ENCODE data around the gene SMG1. TPM values are rescaled to one million over a fixed set of nuclear protein-coding genes. Genes with fewer than 3 reads are reported as not detected.
"Not testable (repeated sequence)": the region's sequence is repeated elsewhere in the genome, so short reads cannot be mapped to it uniquely, and the experiment has no call there.

The SMG1 gene
- total and polyA plus RNA-seq, 4 donors: 5.3 to 70.8 (median 22.3) TPM

DNA sequence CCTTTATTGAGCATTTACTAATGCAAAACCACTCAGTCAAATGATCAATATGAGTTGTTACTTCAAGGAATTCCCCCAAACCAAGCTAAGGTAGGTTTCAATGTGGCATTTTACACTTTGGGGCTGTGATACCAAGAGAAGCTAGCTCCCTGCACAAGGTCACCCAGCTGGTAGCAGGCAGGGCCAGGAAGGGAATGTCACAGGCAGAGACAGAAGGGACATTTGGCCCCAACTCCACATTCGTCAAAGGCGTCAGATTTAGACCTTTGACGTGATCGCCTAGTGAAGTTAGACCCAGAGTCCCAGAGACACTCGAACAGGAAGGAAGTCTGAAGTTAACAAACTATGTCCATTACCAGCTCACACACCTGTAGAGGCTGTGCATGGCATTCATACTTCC lies 5.5 kb upstream of the SMG1 start:
- no peaks in the 10 kb centered on the region for H3K9me3 ChIP-seq (ENCODE audit: control insufficient read depth in 4 of 4, low read length in 3 of 4)
- no peak overlapping the region for H3K4me3 ChIP-seq (ENCODE audit: low read depth in 1 of 3, low read length in 3 of 3)
- WGBS: 68% methylated on average over 5 of the region's 5 CpGs
- H3K27me3 ChIP-seq (ENCODE audit: control insufficient read depth in 4 of 4, insufficient read depth in 4 of 4, low read length in 3 of 4): no peaks in the 10 kb centered on the region
- no peak overlapping the region for H3K27ac ChIP-seq (ENCODE audit: low read depth in 1 of 2, low read length in 2 of 2)
- no peaks in the 10 kb centered on the region for H3K36me3 ChIP-seq (ENCODE audit: control insufficient read depth in 4 of 4, insufficient read depth in 3 of 4, low read depth in 1 of 4, low read length in 3 of 4)
- H3K9ac ChIP-seq (ENCODE audit: low read depth in 1 of 2, low read length in 2 of 2): no peak overlapping the region
- H3K4me1 ChIP-seq (ENCODE audit: control insufficient read depth in 4 of 4, insufficient read depth in 4 of 4, low read length in 3 of 4): no peaks in the 10 kb centered on the region
- no peak for TF ChIP-seq RXRA (IDR thresholded peaks at IDR 0.05)
- TF ChIP-seq TAF1 (conservative IDR thresholded peaks at IDR 0.05): no peak
- no peak for TF ChIP-seq YY1 (IDR thresholded peaks at IDR 0.05)
- TF ChIP-seq MAX (IDR thresholded peaks at IDR 0.05): no peak
- no peak for TF ChIP-seq HNF4A (conservative IDR thresholded peaks at IDR 0.05)
- no peak for DNase-seq (ENCODE audit: low spot score)

DNA sequence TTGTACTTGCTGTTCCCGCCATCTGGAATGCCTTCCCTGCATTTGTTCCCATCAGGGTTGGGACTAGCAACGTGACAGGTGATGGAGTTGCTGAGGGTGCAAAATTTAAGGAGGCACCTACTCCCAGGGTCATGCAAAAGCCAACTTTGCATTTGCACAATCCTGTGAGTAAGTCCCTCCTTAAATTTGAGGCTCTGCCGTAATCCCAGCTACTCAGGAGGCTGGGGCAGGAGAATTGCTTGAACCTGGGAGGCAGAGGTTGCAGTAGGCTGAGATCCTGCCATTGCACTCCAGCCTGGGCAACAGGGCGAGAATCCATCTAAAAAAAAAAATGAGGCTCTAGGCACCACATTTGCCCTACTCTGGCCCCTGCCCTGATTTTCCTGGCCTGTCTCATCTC lies 3.9 kb upstream of the SMG1 start:
- H3K27ac ChIP-seq (ENCODE audit: low read depth in 1 of 2, low read length in 2 of 2); H3K4me1 ChIP-seq (ENCODE audit: control insufficient read depth in 4 of 4, insufficient read depth in 4 of 4, low read length in 3 of 4); H3K9ac ChIP-seq (ENCODE audit: low read depth in 1 of 2, low read length in 2 of 2); DNase-seq (ENCODE audit: low spot score); H3K4me3 ChIP-seq (ENCODE audit: low read depth in 1 of 3, low read length in 3 of 3); H3K27me3 ChIP-seq (ENCODE audit: control insufficient read depth in 4 of 4, insufficient read depth in 4 of 4, low read length in 3 of 4); H3K36me3 ChIP-seq (ENCODE audit: control insufficient read depth in 4 of 4, insufficient read depth in 3 of 4, low read depth in 1 of 4, low read length in 3 of 4); H3K9me3 ChIP-seq (ENCODE audit: control insufficient read depth in 4 of 4, low read length in 3 of 4): not testable (repeated sequence)
- 90% methylated on average over 4 of the region's 4 CpGs for WGBS

GRCh38 chr16:18928073-18928472 lies 1.9 kb upstream of the SMG1 start:
- not testable (repeated sequence) for H3K9me3 ChIP-seq (ENCODE audit: control insufficient read depth in 4 of 4, low read length in 3 of 4); H3K4me1 ChIP-seq (ENCODE audit: control insufficient read depth in 4 of 4, insufficient read depth in 4 of 4, low read length in 3 of 4); H3K36me3 ChIP-seq (ENCODE audit: control insufficient read depth in 4 of 4, insufficient read depth in 3 of 4, low read depth in 1 of 4, low read length in 3 of 4); H3K27me3 ChIP-seq (ENCODE audit: control insufficient read depth in 4 of 4, insufficient read depth in 4 of 4, low read length in 3 of 4); DNase-seq (ENCODE audit: low spot score); H3K9ac ChIP-seq (ENCODE audit: low read depth in 1 of 2, low read length in 2 of 2); H3K27ac ChIP-seq (ENCODE audit: low read depth in 1 of 2, low read length in 2 of 2); H3K4me3 ChIP-seq (ENCODE audit: low read depth in 1 of 3, low read length in 3 of 3)
- 94% methylated on average over 7 of the region's 7 CpGs for WGBS

DNA sequence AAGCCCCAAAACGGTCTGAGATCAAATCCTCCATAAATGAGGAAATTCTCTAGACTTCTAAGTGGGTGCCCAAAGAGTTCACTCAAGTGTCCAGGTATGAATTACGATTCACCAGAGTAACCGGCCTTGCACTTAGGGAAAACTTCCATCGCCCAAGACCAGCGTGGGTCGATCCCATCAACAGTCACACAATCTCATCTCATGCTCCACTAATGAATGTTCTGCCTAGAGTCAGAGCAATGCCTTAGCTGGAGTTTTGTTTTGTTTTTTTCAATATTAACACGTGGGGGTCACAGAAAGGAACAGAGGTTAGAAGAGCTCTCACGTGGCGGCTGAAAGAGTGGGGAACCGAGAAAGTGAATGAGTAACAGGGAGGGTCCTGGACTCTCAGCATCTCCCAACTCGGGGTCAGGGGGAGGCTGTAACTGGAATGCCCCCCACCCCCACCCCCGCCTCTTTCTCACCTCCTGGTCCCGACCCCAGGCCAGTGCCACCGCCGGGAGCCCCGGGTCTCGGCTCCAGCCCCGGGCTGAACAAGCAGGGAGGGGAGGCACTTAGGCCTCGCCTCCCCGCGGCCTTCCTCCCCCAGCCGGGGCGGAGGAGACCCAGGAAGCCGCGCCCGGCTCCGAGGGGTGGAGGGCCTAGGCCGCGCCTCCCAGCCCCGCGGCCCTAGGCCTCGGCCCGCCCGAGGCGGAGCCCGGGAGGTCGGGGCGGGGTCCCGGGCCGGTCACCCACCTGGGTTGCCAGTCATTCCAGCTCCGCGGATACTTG lies 808 bp downstream of the SMG1 start:
- Histone ChIP-seq H3K9ac (ENCODE audit: low read depth in 1 of 2, low read length in 2 of 2) (peak overlapping the region in 1 of 2 donors; percentile 81), H3K4me3 (ENCODE audit: low read depth in 1 of 3, low read length in 3 of 3) (peak overlapping the region; percentile 70 to 79 (median 77)), H3K27ac (ENCODE audit: low read depth in 1 of 2, low read length in 2 of 2) (peak overlapping the region; percentile 83 to 90)
- H3K9me3 ChIP-seq (ENCODE audit: control insufficient read depth in 4 of 4, low read length in 3 of 4); H3K27me3 ChIP-seq (ENCODE audit: control insufficient read depth in 4 of 4, insufficient read depth in 4 of 4, low read length in 3 of 4); H3K36me3 ChIP-seq (ENCODE audit: control insufficient read depth in 4 of 4, insufficient read depth in 3 of 4, low read depth in 1 of 4, low read length in 3 of 4); H3K4me1 ChIP-seq (ENCODE audit: control insufficient read depth in 4 of 4, insufficient read depth in 4 of 4, low read length in 3 of 4): not testable (repeated sequence)
- under 1% methylated on average over 42 of the region's 42 CpGs for WGBS
- peak in 1 of 2 donors; percentile 16 for TF ChIP-seq RXRA (IDR thresholded peaks at IDR 0.05)
- peak; percentile 58 for DNase-seq (ENCODE audit: low spot score)

GRCh38 chr16:18923935-18924334 lies 2.3 kb downstream of the SMG1 start:
- not testable (repeated sequence) for H3K27me3 ChIP-seq (ENCODE audit: control insufficient read depth in 4 of 4, insufficient read depth in 4 of 4, low read length in 3 of 4); H3K36me3 ChIP-seq (ENCODE audit: control insufficient read depth in 4 of 4, insufficient read depth in 3 of 4, low read depth in 1 of 4, low read length in 3 of 4); H3K27ac ChIP-seq (ENCODE audit: low read depth in 1 of 2, low read length in 2 of 2); H3K9ac ChIP-seq (ENCODE audit: low read depth in 1 of 2, low read length in 2 of 2); H3K9me3 ChIP-seq (ENCODE audit: control insufficient read depth in 4 of 4, low read length in 3 of 4); H3K4me1 ChIP-seq (ENCODE audit: control insufficient read depth in 4 of 4, insufficient read depth in 4 of 4, low read length in 3 of 4); H3K4me3 ChIP-seq (ENCODE audit: low read depth in 1 of 3, low read length in 3 of 3); DNase-seq (ENCODE audit: low spot score)
- WGBS: 44% methylated on average over 5 of the region's 5 CpGs

- WGBS: 81% methylated on average over 8 of the region's 8 CpGs
- not testable (repeated sequence) for H3K4me1 ChIP-seq (ENCODE audit: control insufficient read depth in 4 of 4, insufficient read depth in 4 of 4, low read length in 3 of 4); H3K9me3 ChIP-seq (ENCODE audit: control insufficient read depth in 4 of 4, low read length in 3 of 4); H3K27ac ChIP-seq (ENCODE audit: low read depth in 1 of 2, low read length in 2 of 2); H3K36me3 ChIP-seq (ENCODE audit: control insufficient read depth in 4 of 4, insufficient read depth in 3 of 4, low read depth in 1 of 4, low read length in 3 of 4); DNase-seq (ENCODE audit: low spot score); H3K9ac ChIP-seq (ENCODE audit: low read depth in 1 of 2, low read length in 2 of 2); H3K27me3 ChIP-seq (ENCODE audit: control insufficient read depth in 4 of 4, insufficient read depth in 4 of 4, low read length in 3 of 4); H3K4me3 ChIP-seq (ENCODE audit: low read depth in 1 of 3, low read length in 3 of 3)
Observed at GRCh38 chr16:18923124-18923523, 3.1 kb downstream of the SMG1 start.

GRCh38 chr16:18909585-18909984 lies 16.6 kb downstream of the SMG1 start:
- H3K4me1 ChIP-seq (ENCODE audit: control insufficient read depth in 4 of 4, insufficient read depth in 4 of 4, low read length in 3 of 4); DNase-seq (ENCODE audit: low spot score); H3K27ac ChIP-seq (ENCODE audit: low read depth in 1 of 2, low read length in 2 of 2); H3K36me3 ChIP-seq (ENCODE audit: control insufficient read depth in 4 of 4, insufficient read depth in 3 of 4, low read depth in 1 of 4, low read length in 3 of 4); H3K9me3 ChIP-seq (ENCODE audit: control insufficient read depth in 4 of 4, low read length in 3 of 4); H3K9ac ChIP-seq (ENCODE audit: low read depth in 1 of 2, low read length in 2 of 2); H3K4me3 ChIP-seq (ENCODE audit: low read depth in 1 of 3, low read length in 3 of 3); H3K27me3 ChIP-seq (ENCODE audit: control insufficient read depth in 4 of 4, insufficient read depth in 4 of 4, low read length in 3 of 4): not testable (repeated sequence)
- 85% methylated on average over 2 of the region's 2 CpGs for WGBS

DNA sequence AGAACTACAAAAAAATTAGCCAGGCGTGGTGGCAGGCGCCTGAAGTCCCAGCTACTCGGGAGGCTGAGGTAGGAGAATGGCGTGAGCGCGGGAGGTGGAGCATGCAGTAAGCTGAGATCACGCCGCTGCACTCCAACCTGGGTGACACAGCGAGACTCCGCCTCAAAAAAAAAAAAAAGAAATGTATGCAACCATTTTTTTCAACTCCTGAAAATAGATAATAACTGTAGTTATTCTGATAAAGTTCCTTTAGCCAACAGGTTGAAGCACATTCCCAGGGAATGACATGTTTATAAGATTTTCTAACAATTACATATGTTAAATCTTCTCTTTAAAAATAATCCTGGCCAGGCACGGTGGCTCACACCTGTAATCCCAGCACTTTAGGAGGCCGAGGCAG lies 17.5 kb downstream of the SMG1 start:
- not testable (repeated sequence) for H3K36me3 ChIP-seq (ENCODE audit: control insufficient read depth in 4 of 4, insufficient read depth in 3 of 4, low read depth in 1 of 4, low read length in 3 of 4); H3K4me1 ChIP-seq (ENCODE audit: control insufficient read depth in 4 of 4, insufficient read depth in 4 of 4, low read length in 3 of 4); H3K9me3 ChIP-seq (ENCODE audit: control insufficient read depth in 4 of 4, low read length in 3 of 4); H3K27ac ChIP-seq (ENCODE audit: low read depth in 1 of 2, low read length in 2 of 2); H3K9ac ChIP-seq (ENCODE audit: low read depth in 1 of 2, low read length in 2 of 2); DNase-seq (ENCODE audit: low spot score); H3K27me3 ChIP-seq (ENCODE audit: control insufficient read depth in 4 of 4, insufficient read depth in 4 of 4, low read length in 3 of 4); H3K4me3 ChIP-seq (ENCODE audit: low read depth in 1 of 3, low read length in 3 of 3)
- 95% methylated on average over 12 of the region's 12 CpGs for WGBS
